ENCODE data around the gene TCEANC.
A peak's percentile ranks its signal among the peaks of the same experiment; 100 is the strongest.

The TCEANC gene

DNA sequence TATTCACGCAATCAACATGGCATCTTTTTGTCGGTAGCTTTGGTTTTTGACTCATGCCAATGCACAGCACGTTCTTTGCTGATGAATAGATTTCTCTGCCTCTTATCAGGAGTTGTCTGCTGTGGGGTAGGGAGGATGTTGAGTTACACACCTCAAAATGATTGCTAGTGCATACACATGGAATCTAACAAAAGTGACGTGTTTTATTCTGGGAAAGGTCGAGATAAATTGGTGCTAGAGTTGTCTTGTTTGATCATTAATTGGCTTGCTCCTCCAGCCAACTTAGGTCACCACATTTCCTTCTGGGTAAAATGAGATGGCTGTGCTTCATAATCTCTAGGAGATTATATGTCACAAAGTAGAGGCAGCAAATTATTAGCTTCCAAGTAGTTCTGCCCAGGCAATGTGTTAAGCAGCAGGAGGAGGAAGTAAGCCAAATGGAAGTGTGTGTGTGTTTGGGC, 39.9 kb downstream of the TCEANC start:
- DNase-seq (ENCODE audit: low spot score): no peak

- DNase-seq (ENCODE audit: low spot score): peak; percentile 10
These were observed 40.5 kb downstream of the TCEANC start for GRCh38 chrX:13693341-13693961.

DNA sequence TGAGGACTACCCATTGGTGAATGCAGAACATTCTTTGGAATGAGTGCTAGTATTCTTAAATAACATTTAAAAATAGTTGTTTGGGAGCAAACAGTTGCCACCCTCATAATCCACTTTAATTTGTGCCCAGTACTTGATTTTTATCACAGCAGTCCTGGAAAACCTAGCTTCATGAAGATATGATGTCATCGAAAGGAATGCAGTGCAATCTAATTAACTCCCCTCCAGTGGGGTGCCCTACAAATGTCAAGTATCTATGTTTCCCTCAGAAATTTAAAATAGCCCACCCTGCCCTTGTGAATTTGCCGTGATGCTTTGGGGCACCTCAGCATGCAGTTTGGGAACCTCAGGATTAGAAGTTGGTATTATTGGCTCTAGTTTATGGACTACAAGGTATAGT, 41.4 kb downstream of the TCEANC start:
- DNase-seq (ENCODE audit: low spot score): no peak

DNA sequence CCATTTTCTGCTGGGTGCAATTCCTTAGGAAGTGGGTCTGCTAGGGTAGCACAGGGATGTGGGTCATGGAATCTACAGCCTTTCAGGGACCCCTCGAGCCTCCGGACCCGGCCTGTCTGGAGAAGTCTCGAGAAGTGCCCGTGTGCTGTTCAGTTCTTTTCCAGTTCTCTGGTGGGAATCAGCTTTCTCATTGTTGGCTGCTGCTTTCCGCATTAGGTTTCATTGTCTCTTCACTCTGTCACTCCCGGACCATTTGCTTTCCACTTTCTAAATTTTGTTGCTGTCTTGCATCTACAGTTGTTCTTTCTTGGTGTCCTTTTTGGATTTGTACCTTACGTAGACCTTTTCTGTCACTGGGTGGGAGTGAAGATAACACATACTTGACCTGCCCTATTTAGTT, 42.0 kb downstream of the TCEANC start:
- DNase-seq (ENCODE audit: low spot score): no peak

GRCh38 chrX:13695601-13696115, 42.7 kb downstream of the TCEANC start:
- DNase-seq (ENCODE audit: low spot score): no peak

GRCh38 chrX:13697455-13697854, 44.5 kb downstream of the TCEANC start:
- no peak for DNase-seq (ENCODE audit: low spot score)

GRCh38 chrX:13697976-13698375, 45.0 kb downstream of the TCEANC start:
- no peak for DNase-seq (ENCODE audit: low spot score)

DNA sequence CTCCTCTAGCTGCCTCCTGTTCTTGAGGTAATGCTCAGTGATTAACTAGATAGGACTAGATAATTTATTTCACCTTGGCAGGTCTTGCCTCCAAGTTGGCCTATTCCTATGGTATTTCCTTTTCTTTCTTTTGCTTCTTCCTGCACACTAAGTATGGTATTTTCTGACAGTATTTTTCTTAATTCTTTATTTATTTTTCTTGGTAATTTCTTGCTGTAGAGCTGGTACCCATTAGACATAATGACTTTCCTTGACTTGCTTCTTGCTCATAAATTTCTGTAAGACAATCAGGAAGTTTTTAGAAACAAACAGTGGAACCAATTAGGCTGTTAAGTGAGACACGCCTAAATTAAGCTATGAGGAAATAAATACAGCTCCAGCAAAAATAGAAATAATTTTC, 45.5 kb downstream of the TCEANC start:
- no peak for DNase-seq (ENCODE audit: low spot score)

DNA sequence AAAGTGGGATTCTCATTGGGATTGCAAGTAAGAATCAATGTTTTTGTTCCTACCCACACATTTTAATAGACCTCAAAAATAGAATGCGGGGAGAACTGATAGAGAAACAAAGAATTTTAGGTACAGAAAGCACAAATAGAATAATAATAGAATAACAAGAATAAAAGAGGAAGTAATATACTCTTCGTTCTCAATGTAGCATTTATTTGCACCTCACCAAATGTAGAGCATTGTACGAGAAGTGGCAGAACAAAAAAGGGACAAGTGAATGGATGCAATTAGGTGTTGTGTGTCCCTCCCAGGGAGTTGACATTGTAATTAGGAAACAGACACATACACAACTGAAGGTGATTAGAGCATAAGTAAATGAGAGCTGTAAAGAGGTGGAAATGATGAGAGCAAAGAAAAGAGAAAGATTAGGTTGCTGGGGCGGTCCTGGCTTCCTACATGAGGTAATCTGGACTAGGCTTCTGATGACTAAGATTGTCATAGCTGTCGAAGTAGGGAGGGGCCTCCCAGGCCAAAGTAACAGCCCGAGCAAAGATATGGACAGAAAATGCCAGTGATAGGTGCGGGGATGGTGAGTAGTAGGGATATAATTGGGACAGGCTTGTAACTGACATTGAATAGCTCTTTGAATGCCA, 46.4 kb downstream of the TCEANC start:
- peak; percentile 10 for DNase-seq (ENCODE audit: low spot score)

GRCh38 chrX:13700380-13700779, 47.4 kb downstream of the TCEANC start:
- DNase-seq (ENCODE audit: low spot score): no peak

DNA sequence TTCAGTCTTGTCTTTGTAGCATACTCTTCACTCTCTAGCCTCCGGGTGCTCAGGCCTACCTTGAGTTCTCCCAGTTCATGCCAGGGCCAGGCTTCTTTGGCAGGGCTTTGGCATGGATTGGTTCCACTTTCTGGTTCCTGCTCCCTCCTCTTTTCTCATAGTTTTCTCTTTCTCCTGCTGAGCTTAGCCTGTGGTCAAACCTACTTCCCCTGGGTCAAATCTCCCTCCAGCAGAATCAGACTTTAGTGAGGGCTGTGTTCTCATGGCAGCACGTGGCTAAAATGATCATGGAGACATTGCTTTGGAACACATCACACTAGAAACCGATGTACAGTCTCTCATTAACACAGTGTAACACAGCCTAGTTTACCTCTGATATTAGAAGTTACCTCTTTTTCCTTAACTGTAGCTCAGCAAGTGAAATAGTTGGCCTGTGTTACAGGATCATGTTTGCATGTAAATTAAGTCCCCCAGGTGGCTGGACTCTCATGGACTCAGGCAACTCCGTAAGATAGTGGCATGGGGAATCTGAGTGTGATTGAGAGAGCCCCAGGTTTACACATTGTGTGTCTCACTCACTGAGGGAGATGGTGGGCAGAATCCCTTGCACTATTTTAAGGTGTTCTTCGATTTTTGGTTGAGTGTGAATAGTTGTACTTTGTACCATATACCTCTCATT, 49.3 kb downstream of the TCEANC start:
- DNase-seq (ENCODE audit: low spot score): no peak

DNA sequence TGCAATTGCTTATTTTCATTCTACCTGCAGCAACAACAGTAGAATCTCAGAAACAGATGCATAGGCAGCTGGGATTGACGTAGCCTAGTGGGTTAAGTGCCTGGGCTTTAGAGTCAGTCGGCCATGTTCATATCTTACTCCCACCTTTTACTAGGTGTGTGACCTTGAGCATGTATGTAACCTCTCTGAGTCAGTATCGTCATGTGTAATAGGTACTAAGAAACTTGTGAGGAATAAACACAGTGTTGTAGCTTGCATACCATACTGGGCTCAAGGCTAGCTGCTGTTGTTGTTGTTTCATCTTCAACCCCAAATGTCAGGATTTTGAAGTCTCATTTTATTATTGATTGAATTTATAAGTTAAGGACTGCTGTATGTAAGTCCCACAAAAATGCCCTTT, 50.2 kb downstream of the TCEANC start:
- no peak for DNase-seq (ENCODE audit: low spot score)

DNA sequence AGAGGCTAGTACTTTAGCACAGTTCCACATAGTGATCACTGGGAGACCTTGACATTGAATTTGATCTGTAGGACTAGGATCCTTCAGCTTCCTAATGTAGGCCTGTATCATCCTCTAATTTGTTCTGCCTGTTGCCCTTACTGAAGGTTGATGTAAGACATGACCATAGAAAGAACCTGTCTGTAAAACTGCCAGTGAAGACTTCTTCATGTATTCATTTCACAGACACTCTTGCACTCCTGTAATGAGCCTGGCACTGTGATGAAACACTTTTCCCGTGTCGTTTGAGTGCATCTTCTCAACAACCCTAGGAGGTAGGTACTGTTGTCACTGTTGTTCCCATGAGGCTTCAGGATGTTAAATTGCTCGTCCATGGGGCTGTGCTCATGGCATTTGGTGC, 50.6 kb downstream of the TCEANC start:
- no peak for DNase-seq (ENCODE audit: low spot score)

DNA sequence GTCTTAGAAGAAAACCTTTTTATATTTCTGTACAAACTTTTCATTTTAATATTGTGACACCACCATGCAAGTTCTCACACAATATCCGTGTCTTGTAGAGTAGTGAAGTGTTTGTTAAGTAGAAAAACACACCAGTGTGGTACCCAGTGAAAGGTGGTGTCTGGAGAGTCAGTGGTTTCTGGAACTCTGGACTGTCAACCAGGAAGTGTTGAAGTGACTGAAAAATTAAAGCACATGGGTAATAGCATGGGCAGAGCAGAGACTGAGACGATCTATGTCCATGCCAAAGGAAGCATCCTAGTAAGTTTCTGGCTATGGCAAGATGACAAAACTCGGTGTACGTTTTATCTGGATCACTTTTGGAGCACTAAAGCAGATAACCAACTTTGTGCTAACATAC, 58.2 kb downstream of the TCEANC start:
- no peak for DNase-seq (ENCODE audit: low spot score)

All from iPS-NIHi11 (cell line).